Activated CD8-positive, alpha-beta T cell treated with anti-CD3 and anti-CD28 coated beads for 36 hours (primary cell): ENCODE data around the gene SHISA6. TPM values are rescaled to one million over a fixed set of nuclear protein-coding genes. Genes with fewer than 3 reads are reported as not detected.
"Not testable (repeated sequence)": the region's sequence is repeated elsewhere in the genome, so short reads cannot be mapped to it uniquely, and the experiment has no call there.

Experiments
- ATAC-seq: fragments of 200-7000 bp; cut with Tn5 transposase; one replicate; pipeline ENCODE4 v1.10.0; 2021; ENCODE audit warnings: mild to moderate bottlenecking, moderate library complexity
- CTCF ChIA-PET: fragments of 350-600 bp; sonication (Branson Sonifier 250); formaldehyde crosslinking; loops from one replicate; lab custom pipeline; 2021; ENCODE audit warnings: antibody characterized with exemption; lab: Charles Lee
- POLR2A ChIA-PET: fragments of 350-600 bp; sonication (Branson Sonifier 250); formaldehyde crosslinking; loops from one replicate; lab custom pipeline; 2021; ENCODE audit warnings: antibody characterized with exemption; lab: Charles Lee
- DNase-seq: peaks from one replicate; pipeline ENCODE4 v3.0.0-alpha.2; 2020
- H3K27ac Mint-ChIP-seq: one replicate; pipeline ENCODE4 v1.8.0; 2021; ENCODE audit warnings: mild to moderate bottlenecking, mixed read lengths
- H3K27me3 Mint-ChIP-seq: one replicate; pipeline ENCODE4 v1.8.0; 2021; ENCODE audit warnings: mixed read lengths
- H3K36me3 Mint-ChIP-seq: one replicate; pipeline ENCODE4 v1.8.0; 2021; ENCODE audit warnings: low read depth, mixed read lengths
- H3K4me1 Mint-ChIP-seq: one replicate; pipeline ENCODE4 v1.8.0; 2021; ENCODE audit warnings: low read depth, mixed read lengths
- H3K4me3 Mint-ChIP-seq: one replicate; pipeline ENCODE4 v1.8.0; 2021; ENCODE audit warnings: mild to moderate bottlenecking, moderate library complexity, mixed read lengths
- H3K9me3 Mint-ChIP-seq: one replicate; pipeline ENCODE4 v1.8.0; 2021; ENCODE audit warnings: mixed read lengths
- intact Hi-C: fragments of 100-400 bp; cut with micrococcal nuclease; formaldehyde crosslinking; loops from one replicate; pipeline ENCODE4 v1.10.0; 2022
- total RNA-seq, 2 experiments: library from RNA; stranded (reverse); gene quantifications; one replicate each; pipeline ENCODE4 v1.2.3, GENCODE V29; 2021
- TF ChIP-seq, protein P1 (sequence below): fragments of 200-600 bp; IDR thresholded peaks from one replicate; pipeline ENCODE4 v1.8.0; 2022; ENCODE audit warnings: antibody characterized with exemption, mild to moderate bottlenecking

Gene SHISA6
- total RNA-seq, 2 experiments from 2014 or later, result not detected

DNA sequence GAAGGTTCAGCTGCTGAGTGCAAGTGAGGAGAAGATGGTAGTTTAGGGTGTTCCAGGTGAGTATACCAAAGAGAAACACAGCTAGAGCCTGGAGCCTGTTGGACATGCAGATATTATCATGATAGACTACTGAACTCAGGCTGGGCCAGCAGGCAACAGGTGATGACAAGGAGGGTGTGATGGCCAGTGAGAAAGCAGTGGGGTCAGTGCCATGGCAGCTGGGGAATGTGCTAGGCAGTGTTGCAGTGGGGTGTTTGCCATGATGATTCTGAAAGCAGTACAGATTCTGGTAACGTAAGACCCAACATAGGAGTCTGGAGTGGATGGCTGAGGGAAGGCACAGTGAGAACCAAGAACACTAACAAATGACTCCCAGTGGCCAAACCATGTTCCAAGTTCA is 57.4 kb downstream of the SHISA6 start:
- H3K27me3 Mint-ChIP-seq, result peaks cover 4% of the 10 kb centered on the region
- H3K4me3 Mint-ChIP-seq, result no peak overlapping the region
- ATAC-seq, result no peak
- no peaks in the 10 kb centered on the region for H3K9me3 Mint-ChIP-seq
- no peak overlapping the region for H3K27ac Mint-ChIP-seq
- ChIA-PET POLR2A (no interaction called here), CTCF (interaction anchor here (1.0 to 2.3 kb wide), 3 partner anchors 10 to 422 kb away, joined by 3 to 17 read pairs (median 8); no protein-coding TSS in a partner anchor)
- H3K36me3 Mint-ChIP-seq, result no peaks in the 10 kb centered on the region
- no peak for DNase-seq
- intact Hi-C loops, result loop anchor here (5.0 kb wide), 1 partner anchor 421 kb away; no protein-coding TSS in a partner anchor
- TF ChIP-seq, protein P1, sequence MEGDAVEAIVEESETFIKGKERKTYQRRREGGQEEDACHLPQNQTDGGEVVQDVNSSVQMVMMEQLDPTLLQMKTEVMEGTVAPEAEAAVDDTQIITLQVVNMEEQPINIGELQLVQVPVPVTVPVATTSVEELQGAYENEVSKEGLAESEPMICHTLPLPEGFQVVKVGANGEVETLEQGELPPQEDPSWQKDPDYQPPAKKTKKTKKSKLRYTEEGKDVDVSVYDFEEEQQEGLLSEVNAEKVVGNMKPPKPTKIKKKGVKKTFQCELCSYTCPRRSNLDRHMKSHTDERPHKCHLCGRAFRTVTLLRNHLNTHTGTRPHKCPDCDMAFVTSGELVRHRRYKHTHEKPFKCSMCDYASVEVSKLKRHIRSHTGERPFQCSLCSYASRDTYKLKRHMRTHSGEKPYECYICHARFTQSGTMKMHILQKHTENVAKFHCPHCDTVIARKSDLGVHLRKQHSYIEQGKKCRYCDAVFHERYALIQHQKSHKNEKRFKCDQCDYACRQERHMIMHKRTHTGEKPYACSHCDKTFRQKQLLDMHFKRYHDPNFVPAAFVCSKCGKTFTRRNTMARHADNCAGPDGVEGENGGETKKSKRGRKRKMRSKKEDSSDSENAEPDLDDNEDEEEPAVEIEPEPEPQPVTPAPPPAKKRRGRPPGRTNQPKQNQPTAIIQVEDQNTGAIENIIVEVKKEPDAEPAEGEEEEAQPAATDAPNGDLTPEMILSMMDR, result no peak
- no peaks in the 10 kb centered on the region for H3K4me1 Mint-ChIP-seq

DNA sequence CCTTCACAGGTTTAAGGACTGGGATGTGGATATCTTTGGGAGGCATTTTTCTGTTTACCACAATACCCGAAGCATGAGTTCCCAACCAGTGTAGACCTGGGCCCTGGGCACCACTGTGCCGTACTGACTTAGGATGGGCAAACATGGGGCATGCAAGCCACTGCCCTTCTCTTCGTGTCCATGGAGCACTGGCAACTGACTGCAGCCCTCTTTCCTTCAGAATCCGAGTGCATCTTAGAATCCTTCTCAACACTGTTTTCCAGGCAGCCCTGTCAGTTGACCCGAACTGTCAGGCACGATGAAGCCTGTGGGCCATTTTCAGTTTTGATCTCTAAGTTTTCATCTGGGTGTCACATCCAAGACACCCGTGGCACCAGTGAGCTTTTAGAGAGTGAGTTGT is 59.2 kb downstream of the SHISA6 start:
- POLR2A ChIA-PET, result no interaction called here
- intact Hi-C loops, result no loop called here
- Mint-ChIP-seq H3K27ac (no peak overlapping the region), H3K27me3 (peaks cover 4% of the 10 kb centered on the region), H3K4me1 (no peaks in the 10 kb centered on the region), H3K4me3 (no peak overlapping the region), H3K36me3 (no peaks in the 10 kb centered on the region), H3K9me3 (no peaks in the 10 kb centered on the region)
- CTCF ChIA-PET, result no interaction called here
- TF ChIP-seq, protein P1, result no peak
- no peak for ATAC-seq
- DNase-seq, result no peak

DNA sequence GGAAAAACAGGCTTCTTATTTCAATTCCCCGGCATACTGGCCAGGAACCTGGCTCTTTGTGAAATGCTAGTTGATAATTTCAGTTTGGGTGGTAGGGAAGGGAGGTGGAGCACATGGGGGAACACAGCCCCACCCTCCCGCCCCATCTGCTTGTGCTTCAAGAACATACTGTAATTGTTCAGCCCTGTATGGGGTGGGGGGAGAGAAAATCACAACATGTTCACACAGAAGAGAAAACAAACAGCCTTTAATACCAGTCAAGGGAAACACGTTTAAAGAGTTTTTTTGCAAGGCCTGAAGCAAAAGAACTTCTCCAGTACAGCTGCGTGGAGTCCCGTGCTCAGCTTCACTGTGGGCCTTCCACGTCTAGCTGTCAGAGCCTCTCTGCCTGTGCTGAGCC is 59.7 kb downstream of the SHISA6 start:
- ATAC-seq, result no peak
- Mint-ChIP-seq H3K27me3 (peaks cover 4% of the 10 kb centered on the region), H3K4me1 (no peaks in the 10 kb centered on the region), H3K27ac (no peak overlapping the region), H3K9me3 (no peaks in the 10 kb centered on the region), H3K36me3 (no peaks in the 10 kb centered on the region), H3K4me3 (no peak overlapping the region)
- TF ChIP-seq, protein P1, result no peak
- DNase-seq, result no peak
- intact Hi-C loops, result no loop called here
- ChIA-PET POLR2A (no interaction called here), CTCF (no interaction called here)

DNA sequence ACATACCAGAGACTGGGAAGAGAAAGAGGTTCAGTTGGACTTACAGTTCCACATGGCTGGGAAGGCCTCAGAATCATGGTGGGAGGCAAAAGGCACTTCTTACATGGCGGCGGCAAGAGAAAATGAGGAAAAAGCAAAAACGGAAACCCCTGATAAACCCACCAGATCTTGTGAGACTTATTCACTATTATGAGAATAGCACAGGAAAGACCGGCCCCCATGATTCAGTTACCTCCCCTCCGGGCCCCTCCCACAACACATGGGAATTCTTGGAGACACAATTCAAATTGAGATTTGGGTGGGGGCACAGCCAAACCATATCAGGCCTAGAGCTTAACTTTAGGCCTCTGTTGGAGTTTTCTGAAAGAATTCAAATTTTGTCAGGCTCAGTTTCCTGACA is 60.9 kb downstream of the SHISA6 start:
- not testable (repeated sequence) for H3K27ac Mint-ChIP-seq, H3K27me3 Mint-ChIP-seq

DNA sequence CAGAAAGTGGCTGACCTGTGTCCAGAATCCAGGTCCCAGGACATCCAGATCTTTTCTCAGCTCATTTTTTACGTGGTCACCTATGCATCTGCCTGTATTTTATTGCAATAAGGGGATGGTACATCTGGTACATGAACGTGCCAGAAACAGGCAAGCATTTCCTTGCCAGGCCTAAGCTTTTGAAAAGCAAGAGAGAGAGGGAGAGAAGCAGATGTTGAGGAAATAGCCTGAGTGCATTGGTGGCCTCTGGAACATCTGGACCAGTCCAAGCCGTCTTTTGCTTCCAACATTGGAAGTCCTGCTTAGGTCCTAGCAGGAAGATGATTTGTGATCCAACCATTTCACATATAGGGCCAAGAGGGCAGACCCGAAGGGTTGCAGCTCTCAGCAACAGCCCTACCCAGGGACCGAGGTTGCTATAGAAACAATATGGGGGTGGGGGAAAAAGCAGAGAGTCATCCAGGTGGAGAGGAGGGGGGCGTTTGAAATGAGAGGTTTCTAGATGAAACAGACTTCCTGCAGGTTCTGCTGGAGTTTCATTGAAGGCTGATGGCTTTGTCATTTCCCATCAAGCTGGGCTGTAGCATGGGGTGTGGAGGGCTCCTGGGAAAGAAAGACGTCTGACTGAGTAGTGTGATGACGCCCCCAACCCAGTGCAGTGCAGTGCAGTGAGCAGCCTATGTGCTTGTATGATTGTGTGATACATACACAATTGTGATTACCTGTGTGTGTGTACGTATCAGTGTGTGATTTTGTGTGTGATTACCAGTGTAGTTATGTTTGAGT is 61.6 kb downstream of the SHISA6 start:
- POLR2A ChIA-PET, result no interaction called here
- intact Hi-C loops, result no loop called here
- H3K27me3 Mint-ChIP-seq, result no peaks in the 10 kb centered on the region
- TF ChIP-seq, protein P1, result no peak
- H3K4me1 Mint-ChIP-seq, result no peaks in the 10 kb centered on the region
- no peak overlapping the region for H3K27ac Mint-ChIP-seq
- CTCF ChIA-PET, result no interaction called here
- no peaks in the 10 kb centered on the region for H3K36me3 Mint-ChIP-seq
- no peaks in the 10 kb centered on the region for H3K9me3 Mint-ChIP-seq
- DNase-seq (no peak), ATAC-seq (no peak)
- H3K4me3 Mint-ChIP-seq, result no peak overlapping the region

More for the DNA sequence above, 60.9 kb downstream of the SHISA6 start:
- intact Hi-C loops, H3K9me3 Mint-ChIP-seq, ATAC-seq, CTCF ChIA-PET, POLR2A ChIA-PET, H3K4me1 Mint-ChIP-seq, H3K36me3 Mint-ChIP-seq, DNase-seq, H3K4me3 Mint-ChIP-seq: not testable (repeated sequence)
